Measurements from ENCODE around the gene F8A1.
"Not testable (repeated sequence)": the region's sequence is repeated elsewhere in the genome, so short reads cannot be mapped to it uniquely, and the experiment has no call there.

Gene F8A1

DNA sequence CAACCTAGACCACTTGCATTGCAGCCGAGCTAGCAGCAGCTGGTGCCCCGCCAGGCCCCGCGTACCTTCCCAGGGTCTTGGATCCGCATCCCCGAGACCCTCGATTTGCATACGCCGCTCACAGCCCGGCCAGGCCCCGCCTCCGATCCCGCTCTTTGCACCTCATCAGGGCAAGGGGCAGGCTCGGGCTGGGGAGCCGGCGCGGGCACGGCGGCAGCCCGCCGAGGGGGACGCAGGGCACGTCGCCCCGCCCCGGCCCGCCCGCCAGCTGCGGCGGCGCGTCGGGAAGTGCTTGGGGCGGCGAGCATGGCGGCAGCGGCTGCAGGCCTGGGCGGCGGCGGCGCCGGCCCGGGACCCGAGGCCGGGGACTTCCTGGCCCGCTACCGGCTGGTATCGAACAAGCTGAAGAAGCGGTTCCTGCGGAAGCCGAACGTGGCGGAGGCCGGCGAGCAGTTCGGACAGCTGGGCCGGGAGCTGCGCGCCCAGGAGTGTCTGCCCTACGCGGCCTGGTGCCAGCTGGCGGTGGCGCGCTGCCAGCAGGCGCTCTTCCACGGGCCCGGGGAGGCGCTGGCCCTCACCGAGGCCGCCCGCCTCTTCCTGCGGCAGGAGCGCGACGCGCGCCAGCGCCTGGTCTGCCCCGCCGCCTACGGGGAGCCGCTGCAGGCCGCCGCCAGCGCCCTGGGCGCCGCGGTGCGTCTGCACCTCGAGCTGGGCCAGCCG lies at the start of gene F8A1:
Gene F8A1, plus strand, starts transcription at position 287 of the 720 bp plus-strand sequence. Its CDS starts 20 bp downstream, at position 307.
- DNase-seq, result peak; percentile 47
- not testable (repeated sequence) for H3K36me3 Mint-ChIP-seq (ENCODE audit: low read depth); H3K27me3 Mint-ChIP-seq; H3K9me3 Mint-ChIP-seq; H3K27ac Mint-ChIP-seq; H3K4me1 Mint-ChIP-seq; H3K4me3 Mint-ChIP-seq
- peak; percentile 84 for ATAC-seq

DNA sequence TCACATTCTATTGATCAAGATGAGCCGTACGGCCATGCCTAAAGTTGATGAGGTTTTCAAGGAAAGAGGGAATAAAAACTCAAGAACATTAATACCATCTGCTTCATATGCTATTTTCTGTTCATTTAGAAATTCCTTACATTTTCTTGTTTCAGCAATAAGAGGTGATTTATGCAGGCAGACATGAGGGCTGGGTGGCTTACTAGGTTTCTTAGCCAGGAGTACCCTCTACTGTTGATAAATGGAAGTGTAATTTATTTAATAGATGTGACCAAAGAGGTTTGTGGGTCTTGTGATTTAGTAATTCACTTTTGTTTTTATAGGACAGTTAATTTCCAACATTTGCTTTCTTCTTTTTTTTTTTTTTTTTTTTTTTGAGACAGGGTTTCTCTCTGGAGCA lies 45.3 kb upstream of the F8A1 start:
- no peaks in the 10 kb centered on the region for H3K36me3 Mint-ChIP-seq (ENCODE audit: low read depth)
- H3K27ac Mint-ChIP-seq, result no peak overlapping the region
- H3K4me3 Mint-ChIP-seq, result no peak overlapping the region
- DNase-seq (no peak), ATAC-seq (peak; percentile 52)
- H3K27me3 Mint-ChIP-seq, result no peaks in the 10 kb centered on the region
- H3K9me3 Mint-ChIP-seq, result no peaks in the 10 kb centered on the region
- no peaks in the 10 kb centered on the region for H3K4me1 Mint-ChIP-seq

DNA sequence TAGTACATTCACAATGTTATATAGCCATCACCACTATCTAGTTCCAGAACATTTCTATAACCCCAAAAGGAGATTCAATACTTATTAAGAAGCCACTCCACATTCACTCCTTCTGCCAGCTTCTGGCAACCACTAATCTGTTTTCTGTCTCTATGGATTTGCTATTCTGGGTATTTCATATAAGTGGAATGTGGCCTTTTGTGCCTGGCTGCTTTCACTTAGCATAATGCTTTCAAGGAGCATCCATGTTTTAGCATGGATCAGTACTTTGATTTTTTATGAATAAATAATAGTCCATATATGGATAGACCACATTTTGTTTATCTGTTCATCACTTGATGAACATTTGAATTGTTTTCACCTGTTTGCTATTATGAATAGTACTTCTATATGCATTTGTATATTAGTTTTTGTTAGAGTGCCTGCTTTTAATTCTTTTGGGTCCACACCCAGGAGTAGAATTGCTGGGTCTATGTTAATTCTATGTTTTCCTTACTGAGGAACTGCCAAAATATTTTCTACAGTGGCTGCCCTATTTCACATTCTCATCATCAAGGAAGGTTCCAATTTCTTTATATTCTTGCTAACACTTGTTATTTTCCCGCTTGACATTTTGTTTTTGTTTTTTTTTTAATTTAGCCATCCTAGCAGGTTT lies 35.1 kb upstream of the F8A1 start:
- H3K36me3 Mint-ChIP-seq (ENCODE audit: low read depth), result no peaks in the 10 kb centered on the region
- ATAC-seq (no peak), DNase-seq (no peak)
- no peak overlapping the region for H3K27ac Mint-ChIP-seq
- H3K4me1 Mint-ChIP-seq, result no peaks in the 10 kb centered on the region
- no peak overlapping the region for H3K4me3 Mint-ChIP-seq
- peaks cover 4% of the 10 kb centered on the region for H3K9me3 Mint-ChIP-seq
- H3K27me3 Mint-ChIP-seq, result no peaks in the 10 kb centered on the region

DNA sequence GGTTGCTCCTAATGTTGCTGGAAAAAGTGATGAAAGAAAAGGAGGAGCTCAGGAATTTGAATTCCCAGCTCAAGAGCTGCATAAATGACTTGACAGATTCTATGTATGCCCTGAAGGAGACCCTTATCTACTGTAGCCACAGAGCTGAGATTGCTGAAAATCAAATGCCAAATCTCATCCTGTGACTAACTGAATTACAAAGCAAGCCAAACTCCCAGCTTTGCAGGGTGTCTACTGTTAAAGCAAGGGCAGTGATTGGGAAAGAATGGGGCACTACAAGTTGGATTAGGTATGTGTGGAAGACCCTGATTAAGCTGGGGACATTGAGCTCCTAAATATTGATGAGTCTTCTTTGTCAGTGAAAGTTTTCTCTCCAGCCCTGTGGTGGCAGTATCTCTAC lies 30.9 kb upstream of the F8A1 start:
- H3K9me3 Mint-ChIP-seq, result no peaks in the 10 kb centered on the region
- no peak overlapping the region for H3K27ac Mint-ChIP-seq
- no peaks in the 10 kb centered on the region for H3K4me1 Mint-ChIP-seq
- DNase-seq, result no peak
- no peak for ATAC-seq
- no peak overlapping the region for H3K4me3 Mint-ChIP-seq
- peaks cover 2% of the 10 kb centered on the region for H3K36me3 Mint-ChIP-seq (ENCODE audit: low read depth)
- no peaks in the 10 kb centered on the region for H3K27me3 Mint-ChIP-seq

DNA sequence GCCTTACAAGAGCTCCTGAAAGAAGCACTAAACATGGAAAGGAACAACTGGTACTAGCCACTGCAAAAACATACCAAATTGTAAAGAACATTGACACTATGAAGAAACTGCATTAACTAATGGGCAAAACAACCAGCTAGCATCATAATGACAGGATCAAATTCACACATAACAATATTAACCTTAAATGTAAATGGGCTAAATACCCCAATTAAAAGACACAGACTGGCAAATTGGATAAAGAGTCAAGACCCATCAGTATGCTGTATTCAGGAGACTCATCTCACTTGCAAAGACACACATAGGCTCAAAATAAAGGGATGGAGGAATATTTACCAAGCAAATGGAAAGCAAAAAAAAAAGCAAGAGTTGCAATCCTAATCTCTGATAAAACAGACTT lies 17.6 kb upstream of the F8A1 start:
- H3K4me1 Mint-ChIP-seq; ATAC-seq; H3K27me3 Mint-ChIP-seq; H3K9me3 Mint-ChIP-seq; H3K4me3 Mint-ChIP-seq; H3K36me3 Mint-ChIP-seq (ENCODE audit: low read depth); H3K27ac Mint-ChIP-seq; DNase-seq: not testable (repeated sequence)

DNA sequence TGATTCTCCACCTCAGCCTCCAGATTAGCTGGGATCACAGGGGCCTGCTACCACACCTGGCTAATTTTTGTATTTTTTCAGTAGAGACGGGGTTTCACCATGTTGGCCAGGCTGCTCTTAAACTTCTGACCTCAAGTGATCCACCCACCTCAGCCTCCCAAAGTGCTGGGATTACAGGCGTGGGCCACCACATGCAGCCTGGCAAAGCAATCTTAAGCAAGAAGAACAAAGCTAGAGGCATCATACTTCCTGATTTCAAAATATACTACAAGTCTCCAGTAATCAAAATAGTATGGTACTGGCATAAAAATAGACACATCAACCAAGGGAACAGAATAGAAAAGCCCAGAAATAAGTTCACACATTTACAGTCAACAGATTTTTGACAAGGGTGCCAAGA lies 12.8 kb upstream of the F8A1 start:
- peaks cover under 1% of the 10 kb centered on the region for H3K36me3 Mint-ChIP-seq (ENCODE audit: low read depth)
- no peaks in the 10 kb centered on the region for H3K27me3 Mint-ChIP-seq
- no peaks in the 10 kb centered on the region for H3K4me1 Mint-ChIP-seq
- no peak overlapping the region for H3K27ac Mint-ChIP-seq
- no peaks in the 10 kb centered on the region for H3K9me3 Mint-ChIP-seq
- ATAC-seq (no peak), DNase-seq (no peak)
- no peak overlapping the region for H3K4me3 Mint-ChIP-seq

DNA sequence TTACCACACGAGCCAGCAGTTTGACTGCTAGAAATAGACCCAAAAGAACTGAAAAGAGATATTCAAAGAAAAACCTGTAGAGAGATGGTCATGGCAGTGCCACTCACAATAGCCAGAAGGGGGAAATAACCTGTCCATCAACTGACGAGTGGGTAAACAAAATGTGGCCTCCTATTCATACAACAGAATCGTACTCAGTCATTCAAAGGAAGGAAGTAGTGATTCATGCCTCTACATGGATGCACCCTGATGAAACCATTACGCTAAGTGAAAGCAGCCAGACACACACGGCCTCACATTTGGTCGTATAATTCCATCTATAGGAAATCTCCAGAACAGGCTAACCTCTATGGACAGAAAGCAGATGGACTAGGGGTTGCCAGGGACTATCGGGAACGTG lies 2.1 kb upstream of the F8A1 start:
- H3K4me1 Mint-ChIP-seq; H3K27ac Mint-ChIP-seq; H3K9me3 Mint-ChIP-seq; H3K36me3 Mint-ChIP-seq (ENCODE audit: low read depth); H3K4me3 Mint-ChIP-seq; ATAC-seq; DNase-seq; H3K27me3 Mint-ChIP-seq: not testable (repeated sequence)

DNA sequence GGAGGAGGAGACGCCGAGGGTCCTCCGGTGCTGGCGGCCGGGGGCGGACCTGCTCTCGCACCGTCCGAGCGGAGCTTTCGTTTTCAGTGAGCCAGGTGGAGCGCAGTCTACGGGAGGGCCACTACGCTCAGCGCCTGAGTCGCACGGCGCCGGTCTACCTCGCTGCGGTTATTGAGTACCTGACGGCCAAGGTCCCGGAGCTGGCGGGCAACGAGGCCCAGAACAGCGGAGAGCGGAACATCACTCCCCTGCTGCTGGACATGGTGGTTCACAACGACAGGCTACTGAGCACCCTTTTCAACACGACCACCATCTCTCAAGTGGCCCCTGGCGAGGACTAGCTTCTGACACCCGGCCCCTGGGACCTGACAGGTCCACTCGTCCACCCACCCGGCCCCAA lies 1.1 kb upstream of the F8A1 start:
- H3K4me3 Mint-ChIP-seq; DNase-seq; ATAC-seq; H3K9me3 Mint-ChIP-seq; H3K27me3 Mint-ChIP-seq; H3K36me3 Mint-ChIP-seq (ENCODE audit: low read depth); H3K27ac Mint-ChIP-seq; H3K4me1 Mint-ChIP-seq: not testable (repeated sequence)

DNA sequence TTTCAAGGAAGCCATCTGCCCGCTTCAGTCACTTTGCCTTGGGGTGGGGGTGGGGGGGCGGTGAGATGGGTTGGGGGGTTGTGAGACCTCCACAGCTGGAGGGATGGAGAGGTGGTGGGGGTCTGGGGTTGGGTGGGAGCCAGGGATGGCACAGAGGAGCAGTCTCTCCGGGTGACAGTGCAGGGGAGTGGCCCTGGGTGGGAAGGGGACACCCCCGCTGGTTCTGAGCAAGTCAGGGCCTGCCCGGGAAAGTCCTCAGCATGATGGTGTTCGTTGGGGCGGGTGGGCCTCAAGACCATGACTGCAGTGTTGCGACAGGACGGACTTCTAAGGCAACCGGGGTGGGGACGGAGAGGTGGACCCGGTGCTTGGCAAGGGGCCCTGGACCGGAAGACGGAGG lies 606 bp upstream of the F8A1 start:
- ATAC-seq (peak; percentile 25), DNase-seq (peak; percentile 8)
- H3K27ac Mint-ChIP-seq; H3K4me1 Mint-ChIP-seq; H3K27me3 Mint-ChIP-seq; H3K36me3 Mint-ChIP-seq (ENCODE audit: low read depth); H3K9me3 Mint-ChIP-seq; H3K4me3 Mint-ChIP-seq: not testable (repeated sequence)

DNA sequence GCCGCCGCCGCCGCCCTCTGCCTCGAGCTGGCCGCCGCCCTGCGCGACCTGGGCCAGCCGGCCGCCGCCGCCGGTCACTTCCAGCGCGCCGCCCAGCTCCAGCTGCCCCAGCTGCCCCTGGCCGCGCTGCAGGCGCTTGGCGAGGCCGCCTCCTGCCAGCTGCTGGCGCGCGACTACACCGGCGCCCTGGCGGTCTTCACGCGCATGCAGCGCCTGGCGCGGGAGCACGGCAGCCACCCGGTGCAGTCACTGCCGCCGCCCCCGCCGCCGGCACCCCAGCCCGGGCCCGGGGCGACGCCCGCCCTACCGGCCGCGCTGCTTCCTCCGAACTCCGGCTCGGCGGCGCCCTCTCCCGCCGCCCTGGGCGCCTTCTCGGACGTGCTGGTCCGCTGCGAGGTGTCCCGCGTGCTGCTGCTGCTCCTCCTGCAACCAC lies 650 bp downstream of the F8A1 start:
- not testable (repeated sequence) for H3K36me3 Mint-ChIP-seq (ENCODE audit: low read depth); H3K4me3 Mint-ChIP-seq; DNase-seq; H3K27me3 Mint-ChIP-seq; H3K27ac Mint-ChIP-seq; H3K4me1 Mint-ChIP-seq; H3K9me3 Mint-ChIP-seq
- ATAC-seq, result peak; percentile 30

DNA sequence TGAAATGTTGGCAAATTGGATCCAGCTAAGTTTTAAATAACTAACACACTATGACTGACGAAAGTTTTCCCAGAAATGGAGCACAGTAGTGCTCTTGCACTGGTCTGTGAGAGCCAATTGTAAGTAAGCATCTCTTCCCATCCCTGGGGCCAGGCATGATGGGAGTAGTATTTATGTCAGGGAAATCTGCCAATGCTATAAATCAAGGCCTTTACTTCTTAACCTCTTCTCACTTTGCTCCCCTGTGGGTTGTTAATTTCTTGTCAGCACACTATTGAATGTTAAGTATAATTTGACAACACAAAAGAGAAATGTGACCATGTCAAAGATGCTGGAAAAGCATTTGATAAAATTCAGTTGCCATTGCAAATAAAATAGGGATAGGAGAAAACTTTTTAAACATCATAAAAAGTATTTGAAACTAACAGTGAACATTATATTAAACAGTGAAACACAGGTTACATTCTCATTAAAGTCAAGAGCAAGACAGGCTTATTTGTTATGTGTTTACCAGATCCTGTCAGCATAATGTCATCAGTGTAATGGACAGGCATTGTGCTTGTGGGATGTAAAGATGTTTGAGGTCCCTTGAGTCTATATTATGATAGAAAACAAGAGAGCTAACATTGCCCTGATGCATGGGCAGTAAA lies 5.0 kb downstream of the F8A1 start:
- Mint-ChIP-seq H3K36me3 (ENCODE audit: low read depth) (no peaks in the 10 kb centered on the region), H3K4me3 (no peak overlapping the region), H3K27me3 (no peaks in the 10 kb centered on the region), H3K9me3 (no peaks in the 10 kb centered on the region), H3K27ac (no peak overlapping the region), H3K4me1 (peaks cover 7% of the 10 kb centered on the region)
- no peak for DNase-seq
- no peak for ATAC-seq

DNA sequence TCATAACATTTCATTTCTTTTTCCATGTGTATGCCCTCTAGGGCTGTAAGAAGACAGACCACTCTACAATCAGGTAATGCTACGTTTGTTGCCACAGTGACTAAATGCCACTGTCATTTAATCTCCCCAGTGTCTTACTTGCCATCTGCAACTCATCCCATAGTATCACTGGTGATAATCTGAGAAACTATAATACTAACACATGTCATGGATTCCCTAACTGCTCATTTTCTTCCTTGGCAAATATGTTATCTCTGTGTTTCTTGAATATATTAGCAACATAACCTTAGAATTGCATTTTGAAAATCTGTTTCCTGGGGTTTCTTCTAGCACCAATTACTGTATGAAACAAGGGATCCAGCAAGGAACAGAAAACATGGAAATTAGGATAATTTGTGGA lies 6.1 kb downstream of the F8A1 start:
- Mint-ChIP-seq H3K9me3 (no peaks in the 10 kb centered on the region), H3K27ac (no peak overlapping the region), H3K4me3 (no peak overlapping the region), H3K4me1 (peaks cover 7% of the 10 kb centered on the region), H3K27me3 (no peaks in the 10 kb centered on the region), H3K36me3 (ENCODE audit: low read depth) (no peaks in the 10 kb centered on the region)
- ATAC-seq (no peak), DNase-seq (no peak)

DNA sequence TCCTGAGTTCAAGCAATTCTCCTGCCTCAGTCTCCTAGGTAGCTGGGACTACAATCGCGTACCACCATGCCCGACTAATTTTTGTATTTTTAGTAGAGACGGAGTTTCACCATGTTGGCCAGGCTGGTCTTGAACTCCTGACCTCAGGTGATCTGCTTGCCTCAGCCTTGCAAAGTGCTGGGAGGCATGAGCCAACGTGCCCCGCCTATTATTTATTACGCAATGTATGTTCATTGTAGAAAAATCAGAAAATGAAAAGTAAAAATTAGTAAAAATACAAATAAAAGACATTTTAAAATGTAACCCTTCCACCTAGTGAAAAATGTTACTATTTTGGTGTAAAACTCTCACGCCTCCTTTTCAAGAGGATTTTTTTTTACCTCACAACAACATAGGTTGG lies 14.2 kb downstream of the F8A1 start:
- Mint-ChIP-seq H3K4me3 (no peak overlapping the region), H3K9me3 (no peaks in the 10 kb centered on the region), H3K4me1 (no peaks in the 10 kb centered on the region), H3K27me3 (peaks cover 10% of the 10 kb centered on the region), H3K36me3 (ENCODE audit: low read depth) (no peaks in the 10 kb centered on the region), H3K27ac (no peak overlapping the region)
- ATAC-seq, result no peak
- DNase-seq, result no peak

DNA sequence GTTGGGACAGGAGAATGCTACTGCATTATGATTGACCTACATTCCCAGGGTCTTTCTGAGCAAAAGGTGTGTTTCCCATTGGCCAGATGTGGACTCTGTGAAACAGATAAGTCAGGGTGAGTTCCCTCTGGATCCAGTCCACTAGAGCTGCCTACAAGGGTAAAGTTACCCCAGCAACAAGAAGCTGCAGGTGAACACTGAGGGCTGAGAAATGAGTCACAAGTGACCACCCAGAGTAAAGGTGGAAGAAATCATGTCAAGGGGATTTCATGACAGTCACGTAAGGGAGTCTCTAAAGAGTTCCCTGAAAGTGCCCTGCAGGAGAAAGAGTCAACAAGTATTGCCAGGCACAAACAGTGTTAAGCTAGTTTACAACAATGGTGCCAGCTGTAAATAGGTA lies 16.3 kb downstream of the F8A1 start:
- ATAC-seq (no peak), DNase-seq (no peak)
- Mint-ChIP-seq H3K27me3 (peaks cover 10% of the 10 kb centered on the region), H3K4me1 (no peaks in the 10 kb centered on the region), H3K4me3 (no peak overlapping the region), H3K9me3 (no peaks in the 10 kb centered on the region), H3K27ac (no peak overlapping the region), H3K36me3 (ENCODE audit: low read depth) (no peaks in the 10 kb centered on the region)

DNA sequence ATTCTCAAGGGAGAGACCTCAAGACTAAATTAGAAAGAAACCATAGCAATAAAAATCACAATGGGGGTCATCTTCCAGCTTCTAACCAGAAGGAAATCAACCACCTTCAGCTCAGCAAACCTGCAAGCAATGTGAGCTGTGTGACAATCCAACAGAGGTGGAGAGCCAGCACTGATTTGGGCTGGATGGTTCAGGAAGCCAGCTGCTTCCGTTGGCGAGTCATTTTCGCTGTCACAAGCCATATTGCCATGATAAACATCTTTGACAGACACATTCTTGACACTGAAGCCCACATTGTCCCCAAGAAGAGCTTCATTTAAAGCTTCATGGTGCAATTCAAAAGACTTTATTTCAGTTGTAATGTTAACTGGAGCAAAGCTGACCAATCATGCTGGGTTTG lies 22.7 kb downstream of the F8A1 start:
- Mint-ChIP-seq H3K4me3 (no peak overlapping the region), H3K9me3 (no peaks in the 10 kb centered on the region), H3K27me3 (peaks cover 2% of the 10 kb centered on the region), H3K27ac (no peak overlapping the region), H3K4me1 (no peaks in the 10 kb centered on the region), H3K36me3 (ENCODE audit: low read depth) (no peaks in the 10 kb centered on the region)
- ATAC-seq, result no peak
- no peak for DNase-seq
